ENCODE results near the gene ATP11A.
A peak's percentile ranks its signal among the peaks of the same experiment; 100 is the strongest.

ATP11A gene

DNA sequence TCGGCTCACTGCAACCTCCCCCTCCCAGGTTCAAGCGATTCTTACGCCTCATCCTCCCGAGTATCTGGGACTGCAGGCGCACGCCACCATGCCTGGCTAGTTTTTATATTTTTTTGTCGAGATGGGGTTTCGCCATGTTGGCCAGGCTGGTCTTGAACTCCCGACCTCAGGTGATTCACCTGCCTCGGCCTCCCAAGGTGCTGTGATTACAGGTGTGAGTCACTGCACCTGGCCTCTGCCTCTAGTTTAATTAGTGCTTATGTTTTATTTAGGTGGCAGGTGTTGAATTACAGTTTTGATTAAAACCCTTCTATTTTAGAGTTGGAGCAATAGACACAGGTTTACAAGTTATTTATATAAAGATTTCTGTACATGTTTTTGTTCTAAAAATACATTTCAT, 42.8 kb downstream of the ATP11A start:
- no peaks in the 10 kb centered on the region for H3K36me3 Mint-ChIP-seq
- H3K9me3 Mint-ChIP-seq: no peaks in the 10 kb centered on the region
- no peak overlapping the region for H3K4me3 Mint-ChIP-seq
- DNase-seq (ENCODE audit: low spot score in 2 of 2) (no peak), ATAC-seq (no peak)
- H3K4me1 Mint-ChIP-seq: peaks cover 7% of the 10 kb centered on the region
- no peak overlapping the region for H3K27ac Mint-ChIP-seq

DNA sequence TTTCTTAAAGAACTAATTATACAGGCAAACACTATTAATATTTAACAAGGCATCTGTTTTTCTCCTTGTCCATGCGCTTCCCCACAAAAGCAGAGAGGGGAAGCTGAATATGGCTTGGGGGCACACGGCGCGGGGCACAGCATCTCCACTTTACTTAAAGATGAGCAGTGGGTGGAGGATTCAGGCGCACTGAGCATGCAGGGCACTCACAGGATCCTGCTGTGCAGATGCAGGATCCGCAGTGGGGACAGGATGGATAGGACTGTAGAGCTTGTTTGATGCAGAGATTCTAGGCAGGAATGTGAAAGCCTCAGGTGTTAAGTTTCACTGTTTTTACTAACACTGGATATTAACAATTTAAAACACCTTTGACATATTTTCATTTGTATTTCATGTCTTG, 43.3 kb downstream of the ATP11A start:
- Mint-ChIP-seq H3K4me3 (no peak overlapping the region), H3K36me3 (no peaks in the 10 kb centered on the region), H3K27ac (no peak overlapping the region), H3K9me3 (no peaks in the 10 kb centered on the region), H3K4me1 (peaks cover 7% of the 10 kb centered on the region)
- DNase-seq (ENCODE audit: low spot score in 2 of 2) (no peak), ATAC-seq (no peak)

- H3K4me3 Mint-ChIP-seq: no peak overlapping the region
- no peaks in the 10 kb centered on the region for H3K9me3 Mint-ChIP-seq
- no peak overlapping the region for H3K27ac Mint-ChIP-seq
- no peak for DNase-seq (ENCODE audit: low spot score in 2 of 2)
- H3K4me1 Mint-ChIP-seq: peaks cover 7% of the 10 kb centered on the region
- no peaks in the 10 kb centered on the region for H3K36me3 Mint-ChIP-seq
- ATAC-seq: no peak
Measured at GRCh38 chr13:112733661-112734379, 44.0 kb downstream of the ATP11A start.

DNA sequence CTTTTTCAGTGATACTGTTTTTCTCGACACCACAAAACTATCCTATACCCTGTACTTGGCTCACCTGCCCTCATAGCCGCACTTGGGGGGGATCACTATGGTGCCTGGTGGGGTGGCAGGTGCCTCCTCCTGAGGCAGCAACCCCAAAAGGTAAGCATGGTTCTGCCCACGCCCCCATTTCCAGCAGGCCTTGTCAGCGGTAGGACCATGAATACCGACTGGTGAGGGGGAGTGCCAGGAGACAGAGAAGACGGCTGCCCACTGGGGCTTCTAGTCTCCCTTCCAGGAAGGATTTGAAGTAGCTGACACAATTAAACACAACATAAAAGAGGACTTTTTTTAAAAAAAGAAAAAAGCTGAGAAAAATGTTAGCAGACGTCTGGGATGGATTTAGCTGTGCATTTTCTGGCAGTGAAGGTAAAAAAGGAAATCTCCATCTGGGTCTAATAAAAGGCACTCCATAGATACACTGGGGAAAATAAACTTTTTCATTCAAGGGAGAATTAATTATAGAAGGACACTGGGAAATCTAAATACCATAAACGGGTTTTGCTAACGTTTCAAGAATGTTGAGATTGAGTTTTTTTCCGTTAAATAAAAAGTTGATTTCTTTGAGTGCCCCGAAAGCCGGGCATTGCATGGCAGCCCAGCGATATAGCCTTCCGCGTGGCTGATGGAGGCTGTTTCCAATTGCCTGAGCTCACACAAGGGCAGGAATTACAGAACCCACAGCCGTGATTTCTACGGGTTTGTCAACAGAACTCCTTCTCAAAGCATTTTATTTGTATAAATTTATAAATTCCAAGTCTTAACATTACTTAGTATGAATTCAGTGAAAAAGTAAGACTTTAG, 45.1 kb downstream of the ATP11A start:
- Mint-ChIP-seq H3K4me3 (no peak overlapping the region), H3K9me3 (no peaks in the 10 kb centered on the region)
- ATAC-seq: no peak

GRCh38 chr13:112735791-112736190, 46.0 kb downstream of the ATP11A start:
- no peak for ATAC-seq
- no peak for DNase-seq (ENCODE audit: low spot score in 2 of 2)
- H3K4me1 Mint-ChIP-seq: peaks cover 7% of the 10 kb centered on the region
- no peaks in the 10 kb centered on the region for H3K36me3 Mint-ChIP-seq
- H3K9me3 Mint-ChIP-seq: no peaks in the 10 kb centered on the region
- H3K27ac Mint-ChIP-seq: no peak overlapping the region
- no peak overlapping the region for H3K4me3 Mint-ChIP-seq

More for the DNA sequence above, 45.1 kb downstream of the ATP11A start:
- Mint-ChIP-seq H3K36me3 (no peaks in the 10 kb centered on the region), H3K4me1 (peaks cover 7% of the 10 kb centered on the region), H3K27ac (no peak overlapping the region)
- no peak for DNase-seq (ENCODE audit: low spot score in 2 of 2)

DNA sequence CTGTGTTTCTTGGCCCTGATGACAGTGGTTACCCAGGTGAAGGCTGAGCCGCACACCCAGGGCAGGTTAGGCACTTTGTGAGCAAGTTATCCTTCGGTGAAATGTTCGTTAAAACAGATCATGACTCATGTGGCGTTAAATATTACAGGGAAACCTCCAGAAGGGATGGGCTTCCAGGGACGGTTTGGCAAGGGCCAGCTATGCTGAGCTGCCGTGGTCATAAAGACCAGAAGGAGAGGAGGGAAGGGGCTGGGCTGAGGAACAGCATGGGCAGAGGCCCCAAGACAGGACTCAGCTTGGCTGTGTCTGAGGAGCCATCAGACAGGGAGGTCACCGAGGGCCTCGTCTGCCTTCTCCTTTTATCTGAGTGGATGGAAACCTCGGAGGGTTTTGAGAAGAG, 47.5 kb downstream of the ATP11A start:
- Mint-ChIP-seq H3K36me3 (no peaks in the 10 kb centered on the region), H3K9me3 (no peaks in the 10 kb centered on the region), H3K4me1 (peaks cover 10% of the 10 kb centered on the region), H3K4me3 (no peak overlapping the region), H3K27ac (peak overlapping the region; percentile 51)
- no peak for ATAC-seq
- DNase-seq (ENCODE audit: low spot score in 2 of 2): no peak

- no peak overlapping the region for H3K4me3 Mint-ChIP-seq
- ATAC-seq: no peak
- no peak overlapping the region for H3K27ac Mint-ChIP-seq
- no peak for DNase-seq (ENCODE audit: low spot score in 2 of 2)
- H3K36me3 Mint-ChIP-seq: no peaks in the 10 kb centered on the region
- peaks cover 23% of the 10 kb centered on the region for H3K4me1 Mint-ChIP-seq
- H3K9me3 Mint-ChIP-seq: no peaks in the 10 kb centered on the region
Measured at GRCh38 chr13:112738606-112739005, 48.8 kb downstream of the ATP11A start.

DNA sequence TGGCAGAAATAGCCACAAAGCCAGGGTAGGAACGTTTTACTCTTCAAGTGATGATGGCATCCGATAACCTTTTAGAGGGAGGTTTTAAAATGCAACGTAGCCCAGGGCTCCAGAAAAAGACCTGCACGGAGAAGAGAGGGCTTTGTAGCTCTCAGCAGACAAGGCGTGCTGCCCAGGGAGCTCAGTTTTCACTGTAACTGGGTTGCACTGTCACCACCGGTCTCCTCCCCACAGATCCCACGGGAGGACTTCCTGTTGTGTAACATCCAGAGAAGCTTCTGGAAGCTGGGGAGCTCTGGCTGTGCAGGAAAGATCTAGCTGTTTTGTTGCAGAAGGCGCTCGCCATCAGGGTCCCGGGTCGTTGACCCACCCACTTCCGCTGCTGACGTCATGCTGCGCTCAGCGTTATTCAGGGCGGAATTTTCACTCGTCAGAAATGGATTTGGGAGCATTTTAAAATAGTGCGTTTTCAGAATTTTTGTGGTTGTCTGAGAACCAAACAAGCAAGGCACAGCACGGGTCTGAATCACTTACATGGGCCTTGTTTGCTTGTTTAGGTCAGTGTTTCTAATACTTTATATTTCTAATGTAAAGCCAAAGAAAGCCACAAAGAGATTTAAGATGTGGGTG, 50.8 kb downstream of the ATP11A start:
- peaks cover 34% of the 10 kb centered on the region for H3K4me1 Mint-ChIP-seq

GRCh38 chr13:112741185-112741755, 51.4 kb downstream of the ATP11A start:
- Mint-ChIP-seq H3K4me3 (no peak overlapping the region), H3K9me3 (no peaks in the 10 kb centered on the region), H3K4me1 (peaks cover 39% of the 10 kb centered on the region), H3K36me3 (no peaks in the 10 kb centered on the region), H3K27ac (peak overlapping the region; percentile 48)
- ATAC-seq (no peak), DNase-seq (ENCODE audit: low spot score in 2 of 2) (no peak)

More for the DNA sequence above, 50.8 kb downstream of the ATP11A start:
- ATAC-seq: no peak
- Mint-ChIP-seq H3K9me3 (no peaks in the 10 kb centered on the region), H3K27ac (no peak overlapping the region), H3K4me3 (no peak overlapping the region), H3K36me3 (no peaks in the 10 kb centered on the region)
- DNase-seq (ENCODE audit: low spot score in 2 of 2): no peak

DNA sequence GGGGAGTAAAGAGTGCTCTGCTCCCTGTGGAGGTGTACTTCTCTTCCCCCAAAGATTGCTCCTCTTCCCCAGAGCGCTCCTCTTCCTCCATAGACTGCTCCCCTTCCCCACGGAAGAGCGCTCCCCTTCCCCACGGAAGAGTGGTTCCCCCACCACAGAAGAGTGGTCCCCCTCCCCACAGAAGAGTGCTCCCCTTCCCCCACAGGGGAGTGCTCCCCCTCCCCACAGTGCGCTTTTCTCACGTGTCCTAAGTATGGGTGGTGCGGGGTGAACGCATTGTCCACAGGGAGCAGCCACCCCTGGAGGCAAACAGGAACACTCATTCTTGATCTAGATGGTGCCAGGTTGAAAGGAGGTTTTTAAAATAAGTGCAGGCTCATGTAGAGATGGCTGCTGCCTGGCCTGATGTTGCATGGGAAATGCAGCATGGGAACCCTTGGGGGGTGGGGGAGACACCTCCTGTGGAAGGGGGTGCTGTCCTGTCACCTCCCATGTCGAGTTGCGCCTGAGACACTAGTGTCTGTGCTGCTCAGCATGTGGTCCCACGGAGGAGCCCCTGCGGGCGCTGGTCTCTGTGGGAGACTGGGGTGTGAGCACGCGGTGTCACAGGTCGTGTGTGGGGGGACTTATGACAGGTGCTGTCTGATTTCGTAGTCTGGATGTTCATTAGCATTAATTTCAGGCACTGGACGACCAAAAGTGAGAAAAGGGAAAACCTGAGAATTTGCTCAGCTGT, 52.2 kb downstream of the ATP11A start:
- Mint-ChIP-seq H3K36me3 (no peaks in the 10 kb centered on the region), H3K4me3 (no peak overlapping the region), H3K4me1 (peaks cover 41% of the 10 kb centered on the region), H3K27ac (peak overlapping the region; percentile 48), H3K9me3 (no peaks in the 10 kb centered on the region)
- no peak for DNase-seq (ENCODE audit: low spot score in 2 of 2)
- ATAC-seq: no peak

GRCh38 chr13:112742583-112742982, 52.7 kb downstream of the ATP11A start:
- DNase-seq (ENCODE audit: low spot score in 2 of 2): no peak
- ATAC-seq: no peak
- Mint-ChIP-seq H3K36me3 (no peaks in the 10 kb centered on the region), H3K9me3 (no peaks in the 10 kb centered on the region), H3K4me1 (peaks cover 44% of the 10 kb centered on the region), H3K4me3 (no peak overlapping the region), H3K27ac (no peak overlapping the region)

DNA sequence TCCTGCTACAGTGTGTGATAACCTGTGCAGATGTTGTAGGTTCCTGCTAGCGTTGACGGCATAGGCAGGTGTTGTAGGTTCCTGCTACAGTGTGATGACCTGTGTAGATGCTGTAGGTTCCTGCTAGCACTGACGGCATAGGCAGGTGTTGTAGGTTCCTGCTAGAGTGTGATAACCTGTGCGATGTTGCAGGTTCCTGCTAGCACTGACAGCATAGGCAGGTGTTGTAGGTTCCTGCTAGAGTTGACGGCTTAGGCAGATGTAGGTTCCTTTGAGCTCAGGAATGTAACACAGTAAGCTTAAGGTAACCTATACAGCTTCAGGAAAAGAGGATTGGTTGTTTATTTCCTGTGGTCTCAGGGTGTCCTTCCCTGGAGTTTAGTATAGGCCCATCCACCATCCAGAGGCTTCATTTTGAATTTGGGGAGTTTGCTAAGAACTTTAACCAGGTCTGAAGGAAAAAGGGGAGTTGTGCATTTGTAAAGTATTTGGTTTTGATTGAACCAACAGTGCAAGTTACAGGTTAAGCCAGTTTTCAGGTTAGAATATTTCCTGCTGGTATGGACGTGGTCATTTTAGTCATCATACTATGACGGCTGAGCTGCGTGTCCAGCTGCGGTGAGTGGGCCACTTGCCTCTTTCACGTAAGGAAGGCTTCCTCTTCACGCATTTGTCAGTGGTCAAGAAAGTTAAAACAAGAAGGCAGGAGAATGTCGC, 53.8 kb downstream of the ATP11A start:
- Mint-ChIP-seq H3K27ac (no peak overlapping the region), H3K4me1 (peaks cover 44% of the 10 kb centered on the region), H3K36me3 (no peaks in the 10 kb centered on the region), H3K9me3 (no peaks in the 10 kb centered on the region), H3K4me3 (no peak overlapping the region)
- DNase-seq (ENCODE audit: low spot score in 2 of 2): no peak
- ATAC-seq: no peak

GRCh38 chr13:112744168-112745021, 54.6 kb downstream of the ATP11A start:
- H3K27ac Mint-ChIP-seq: no peak overlapping the region
- H3K36me3 Mint-ChIP-seq: no peaks in the 10 kb centered on the region
- ATAC-seq: no peak
- H3K9me3 Mint-ChIP-seq: no peaks in the 10 kb centered on the region
- H3K4me3 Mint-ChIP-seq: no peak overlapping the region
- H3K4me1 Mint-ChIP-seq: peaks cover 44% of the 10 kb centered on the region
- DNase-seq (ENCODE audit: low spot score in 2 of 2): no peak

DNA sequence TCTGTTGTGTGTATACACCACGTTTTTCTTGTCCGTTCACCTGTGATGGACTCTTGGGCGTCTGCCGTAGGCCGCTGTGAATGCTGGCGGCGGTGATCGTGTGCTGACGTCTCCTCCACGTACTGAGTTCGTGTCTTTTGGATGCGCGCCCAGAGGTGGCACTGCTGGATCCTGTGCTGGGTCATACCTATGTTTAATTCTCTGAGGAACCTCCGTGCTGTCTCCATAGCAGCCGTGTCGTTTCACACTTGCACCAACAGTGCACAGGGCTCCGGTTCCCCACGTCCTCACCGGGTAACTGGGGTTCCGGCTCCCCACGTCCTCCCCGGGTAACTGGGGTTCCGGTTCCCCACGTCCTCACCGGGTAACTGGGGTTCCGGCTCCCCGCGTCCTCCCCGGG, 56.2 kb downstream of the ATP11A start:
- no peaks in the 10 kb centered on the region for H3K36me3 Mint-ChIP-seq
- peaks cover 44% of the 10 kb centered on the region for H3K4me1 Mint-ChIP-seq
- no peak overlapping the region for H3K4me3 Mint-ChIP-seq
- H3K27ac Mint-ChIP-seq: no peak overlapping the region
- ATAC-seq (no peak), DNase-seq (ENCODE audit: low spot score in 2 of 2) (no peak)
- H3K9me3 Mint-ChIP-seq: no peaks in the 10 kb centered on the region

Measured in stimulated activated effector memory CD8-positive, alpha-beta T cell treated with anti-CD3 and anti-CD28 coated beads, Interleukin-12 subunit alpha, Interleukin-12 subunit beta, amount 100 ng/mL, for 72 hours (primary cell).